CMK (cell line): ENCODE results near the gene MSRB1.
A peak's percentile ranks its signal among the peaks of the same experiment; 100 is the strongest.

Source experiments
- DNase-seq: peaks from one replicate; pipeline ENCODE4 v3.0.0-alpha.2; 2010; ENCODE audit warnings: low read depth

Gene MSRB1

DNA sequence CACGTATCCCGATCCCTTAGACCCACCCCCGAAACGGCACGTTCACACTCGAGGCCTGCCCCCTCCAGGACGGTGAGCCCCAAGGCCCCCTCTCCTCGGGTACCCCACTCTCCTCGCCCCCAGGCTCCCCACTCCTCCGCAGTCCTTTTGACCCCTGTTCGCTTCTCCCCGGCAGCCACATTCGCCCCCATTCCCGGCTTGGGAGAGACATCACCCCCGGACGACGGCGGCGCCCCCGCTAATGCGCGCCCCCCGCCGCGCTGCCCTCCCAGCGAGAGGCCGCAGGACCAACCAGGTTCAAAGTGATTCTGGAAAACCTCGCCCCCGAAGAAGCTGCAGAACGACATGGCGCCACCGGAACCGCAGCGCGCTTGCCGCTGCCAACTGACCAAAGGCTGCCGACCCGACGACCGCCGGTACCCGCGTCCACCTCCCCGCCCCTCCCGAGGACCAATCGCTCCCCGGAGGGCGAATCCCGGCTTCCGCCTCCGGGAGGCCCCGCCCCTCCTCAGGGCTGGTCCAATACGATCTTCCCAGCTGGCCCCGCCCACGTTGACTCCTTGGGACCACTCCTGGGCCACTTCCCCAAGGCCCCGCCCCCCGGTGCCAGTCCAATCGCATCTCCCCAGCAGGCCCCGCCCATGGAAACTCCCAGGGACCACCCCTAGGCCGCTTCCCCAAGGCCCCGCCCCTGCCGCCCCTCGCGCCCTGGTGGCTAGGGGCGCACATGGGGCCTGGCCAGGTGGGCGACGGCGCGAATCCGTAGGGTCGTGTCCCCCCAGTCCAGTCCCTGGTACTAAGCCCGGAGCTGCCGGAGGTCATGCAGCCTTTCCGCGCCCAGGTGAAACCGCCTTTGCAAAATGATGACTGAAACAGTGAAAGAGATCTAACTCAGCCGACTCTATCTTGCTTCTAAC, at the start of gene MSRB1:
TSS of gene MSRB1 (minus strand) at position 390 of the 917 bp plus-strand sequence. CDS start at position 347, 43 bp downstream.
- peak; percentile 87 for DNase-seq

- peak; percentile 74 for DNase-seq
Observed at GRCh38 chr16:1991948-1992703, 49.1 kb upstream of the MSRB1 start.

DNA sequence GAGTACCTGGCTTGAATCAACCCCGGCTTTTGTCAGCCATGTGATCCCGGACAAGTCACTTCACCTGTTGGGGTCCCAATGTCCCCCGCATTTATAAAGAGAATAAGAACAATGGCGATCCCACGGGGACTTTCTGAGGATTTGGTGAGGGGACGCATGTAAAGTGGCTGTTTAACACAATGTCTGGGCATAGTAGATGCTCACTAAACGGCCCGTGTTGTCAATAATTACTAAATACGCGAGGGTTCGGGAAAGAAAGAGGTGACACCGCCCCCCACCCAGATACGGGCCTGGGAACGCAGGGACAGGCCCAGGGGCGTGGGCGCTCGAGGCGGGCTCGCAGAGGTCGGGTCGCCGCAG, 48.6 kb upstream of the MSRB1 start:
- no peak for DNase-seq

GRCh38 chr16:1991135-1991551, 48.1 kb upstream of the MSRB1 start:
- no peak for DNase-seq

DNA sequence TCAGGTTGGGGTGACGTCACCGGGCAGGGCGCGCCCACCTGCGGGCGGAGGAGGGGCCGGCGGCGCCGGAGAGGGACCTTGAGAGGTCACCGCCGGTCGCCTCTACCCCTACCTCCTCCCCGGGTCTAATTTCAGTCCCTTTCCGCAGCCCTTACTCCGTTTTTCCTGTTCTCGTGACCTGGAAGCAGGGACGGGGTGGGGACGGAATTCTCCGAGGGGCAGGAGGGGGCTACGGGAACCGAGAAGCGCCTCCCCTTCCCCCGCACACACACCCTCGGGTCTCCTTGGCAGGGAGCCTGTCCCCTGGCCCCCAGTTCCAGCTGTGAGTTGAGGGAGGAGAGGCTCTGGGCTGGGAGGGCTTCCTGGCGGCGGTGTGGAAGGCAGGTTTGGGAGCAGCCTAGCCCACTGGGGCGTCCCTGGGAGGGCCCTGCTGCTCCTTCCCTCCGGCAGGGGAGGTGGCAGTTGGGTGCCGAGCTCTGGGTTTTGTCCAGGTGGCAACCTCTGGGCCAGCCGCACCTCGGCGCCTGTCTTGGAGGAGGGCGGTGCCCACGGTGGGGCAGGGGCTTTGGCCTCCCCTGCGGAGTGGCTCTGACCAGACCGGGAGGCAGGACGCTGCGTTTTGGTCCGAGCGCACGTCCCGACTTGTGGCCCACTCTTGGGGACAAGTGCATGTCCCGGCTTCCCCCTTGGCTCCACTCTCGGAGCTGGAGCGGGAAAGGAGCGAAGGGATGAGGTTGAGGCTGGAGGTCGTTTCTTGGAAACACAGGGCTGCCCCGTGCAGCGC, 47.5 kb upstream of the MSRB1 start:
- no peak for DNase-seq

- no peak for DNase-seq
Observed at GRCh38 chr16:1990101-1990350, 47.0 kb upstream of the MSRB1 start.

- DNase-seq = no peak
Observed at GRCh38 chr16:1989209-1990100, 46.5 kb upstream of the MSRB1 start, which contains the start of gene SYNGR3. Gene SYNGR3 (plus strand): TSS chr16:1989970. CDS start chr16:1990103, 133 bp downstream.

GRCh38 chr16:1987198-1987597, 44.2 kb upstream of the MSRB1 start:
- no peak for DNase-seq

DNA sequence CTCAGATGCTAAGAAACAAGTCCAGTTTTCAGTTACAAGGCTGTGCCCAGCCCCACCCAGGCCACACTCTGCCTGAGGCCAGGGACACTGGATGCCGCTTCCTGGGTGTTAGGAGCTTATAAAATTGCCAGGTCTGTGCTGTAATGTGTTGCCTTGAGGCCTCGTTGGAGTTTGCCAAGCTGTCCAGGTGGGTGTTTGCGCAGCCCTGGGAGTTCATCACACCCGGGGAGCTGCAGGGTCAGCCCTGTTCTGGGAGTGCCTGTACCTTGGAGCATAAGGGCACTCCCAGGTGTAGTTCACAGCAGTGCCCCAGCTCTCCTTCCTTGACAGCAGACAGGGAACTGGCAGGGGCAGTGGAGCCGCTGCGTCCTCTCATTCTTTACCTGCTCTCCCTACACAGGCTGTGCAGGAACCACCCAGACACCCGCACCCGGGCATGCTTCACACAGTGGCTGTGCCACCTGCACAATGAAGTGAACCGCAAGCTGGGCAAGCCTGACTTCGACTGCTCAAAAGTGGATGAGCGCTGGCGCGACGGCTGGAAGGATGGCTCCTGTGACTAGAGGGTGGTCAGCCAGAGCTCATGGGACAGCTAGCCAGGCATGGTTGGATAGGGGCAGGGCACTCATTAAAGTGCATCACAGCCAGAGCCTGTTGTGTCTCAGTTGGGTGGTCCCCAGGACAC, 42.6 kb upstream of the MSRB1 start:
- DNase-seq = no peak

DNA sequence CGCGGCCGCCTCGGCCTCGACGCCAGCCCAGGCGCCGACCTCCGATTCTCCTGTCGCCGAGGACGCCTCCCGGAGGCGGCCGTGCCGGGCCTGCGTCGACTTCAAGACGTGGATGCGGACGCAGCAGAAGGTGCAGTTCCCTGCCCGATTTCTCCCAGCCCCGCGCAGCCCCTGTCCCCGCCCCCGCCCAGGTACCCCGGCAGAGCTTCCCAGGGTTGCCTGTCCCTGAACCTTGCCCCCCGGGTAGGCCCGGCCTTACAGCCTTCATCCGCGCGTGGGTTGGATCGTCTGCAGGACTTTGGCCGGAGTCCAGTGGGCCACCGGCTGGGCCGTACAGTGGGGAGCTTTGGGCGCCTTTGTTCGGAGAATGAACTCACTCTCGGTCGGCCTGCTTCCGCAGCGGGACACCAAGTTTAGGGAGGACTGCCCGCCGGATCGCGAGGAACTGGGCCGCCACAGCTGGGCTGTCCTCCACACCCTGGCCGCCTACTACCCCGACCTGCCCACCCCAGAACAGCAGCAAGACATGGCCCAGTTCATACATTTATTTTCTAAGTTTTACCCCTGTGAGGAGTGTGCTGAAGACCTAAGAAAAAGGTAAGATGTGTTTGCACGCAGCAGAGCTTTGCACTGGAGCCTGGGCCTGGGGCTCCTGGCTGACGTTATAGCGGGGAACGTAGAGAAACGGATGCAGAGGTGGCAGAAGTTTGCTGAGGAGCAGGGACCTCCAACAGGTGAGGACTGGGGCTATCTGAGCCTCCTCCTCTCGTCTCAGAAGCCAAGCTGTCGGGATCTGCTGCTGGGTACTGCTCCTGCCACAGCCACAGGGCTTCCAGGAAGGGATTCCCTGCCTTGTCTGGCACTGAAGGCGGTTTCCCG, 41.6 kb upstream of the MSRB1 start:
- no peak for DNase-seq

GRCh38 chr16:1983544-1984346, 40.7 kb upstream of the MSRB1 start, which contains the start of gene GFER:
Gene GFER (plus strand): TSS chr16:1984193. CDS start chr16:1984219, 26 bp downstream.
- DNase-seq = peak; percentile 76

DNA sequence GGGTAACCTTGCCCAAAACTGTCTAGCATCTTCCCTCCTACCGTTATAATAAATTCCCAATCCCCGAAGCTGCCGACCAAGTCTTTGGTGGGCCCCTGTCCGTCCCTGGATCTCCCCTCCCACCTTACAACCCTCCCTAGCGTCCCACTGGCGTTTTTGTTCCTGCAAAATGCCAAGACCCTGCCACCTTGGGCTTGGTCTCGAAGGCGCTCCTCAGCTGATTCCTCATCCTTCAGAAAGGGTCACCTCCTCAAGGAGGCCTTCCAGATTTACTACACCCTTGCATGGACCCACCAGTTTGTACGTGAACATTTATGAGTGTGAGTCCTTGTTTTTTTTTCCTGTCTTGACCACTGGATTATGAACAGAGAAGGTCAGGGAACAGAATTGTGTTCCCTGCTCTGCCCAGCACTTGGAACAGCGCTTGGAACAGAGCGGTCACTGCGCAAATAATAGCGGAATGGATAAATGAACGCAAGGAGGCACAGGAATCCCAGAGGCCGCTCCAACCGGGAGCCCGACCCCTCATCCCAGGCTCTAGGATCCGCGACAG, 40.1 kb upstream of the MSRB1 start:
- no peak for DNase-seq

- DNase-seq = no peak
Observed at GRCh38 chr16:1982013-1982433, 39.0 kb upstream of the MSRB1 start.

DNA sequence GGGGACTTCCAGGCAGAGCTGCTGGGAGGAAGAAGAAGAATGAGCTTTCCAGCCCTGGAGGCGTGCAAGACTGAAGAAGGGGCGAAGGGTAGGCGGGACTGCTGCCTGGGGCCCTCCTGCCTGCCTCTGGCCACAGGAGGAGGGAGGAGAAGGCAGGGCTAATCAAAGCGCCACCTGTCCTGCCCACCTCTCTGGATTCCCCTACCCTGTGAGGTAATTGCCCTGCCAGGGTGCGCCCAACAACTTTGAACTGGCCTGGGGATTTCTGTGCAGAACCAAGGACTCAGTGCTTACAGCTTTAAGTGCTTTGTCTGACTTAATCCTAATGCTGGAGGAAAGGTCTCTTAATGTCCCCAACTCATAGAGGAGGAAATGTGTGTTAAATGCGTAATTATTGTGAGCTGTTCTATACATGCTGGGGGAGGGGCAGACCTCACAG, 38.4 kb upstream of the MSRB1 start, which contains the start of gene NOXO1:
TSS of gene NOXO1 (minus strand) at position 72 of the 439 bp plus-strand sequence. CDS start 290 bp downstream, outside the sequence.
- no peak for DNase-seq

- no peak for DNase-seq
Observed at GRCh38 chr16:1980770-1981087, 37.7 kb upstream of the MSRB1 start.

- no peak for DNase-seq
Observed at GRCh38 chr16:1980030-1980769, 37.2 kb upstream of the MSRB1 start.

DNA sequence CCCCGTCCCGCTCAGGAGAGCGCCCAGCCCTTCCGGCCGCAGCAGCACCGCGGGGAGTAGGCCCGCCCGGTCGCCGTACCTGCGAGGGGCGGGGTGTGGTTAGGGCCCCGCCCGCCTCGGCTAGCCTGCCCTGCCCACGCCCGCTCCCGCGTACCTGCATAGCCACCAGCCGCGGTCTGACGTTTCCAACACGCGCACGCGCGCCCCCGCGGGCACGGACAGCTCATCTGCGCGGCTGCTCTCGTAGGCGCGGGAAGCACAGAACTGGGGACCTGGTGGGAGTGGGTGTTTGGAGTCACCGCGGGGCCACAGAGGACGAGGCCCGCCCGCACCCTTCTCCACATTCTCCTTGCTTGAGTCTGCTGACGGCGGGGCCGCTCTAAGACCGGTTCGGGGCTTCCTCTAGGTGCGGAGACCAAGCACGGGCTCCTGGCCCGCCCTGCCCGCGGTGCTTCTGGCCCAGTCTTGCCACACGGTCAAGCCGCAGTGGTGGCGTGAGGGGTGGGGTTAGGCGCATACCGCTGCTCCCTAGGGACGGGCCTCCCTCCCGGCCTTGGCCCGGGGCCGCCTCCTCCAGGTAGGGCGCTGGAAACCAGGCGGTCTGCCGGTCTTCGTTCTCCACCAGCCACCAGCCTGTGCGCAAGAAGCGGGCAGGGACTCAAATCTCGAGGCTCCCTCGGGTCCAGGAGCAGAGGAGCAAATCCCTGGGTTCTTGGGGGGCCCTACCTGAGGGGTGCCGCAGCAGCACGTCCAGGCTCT, 36.5 kb upstream of the MSRB1 start:
- no peak for DNase-seq
